ENCODE measurements around the gene BIRC5.
A peak's percentile ranks its signal among the peaks of the same experiment; 100 is the strongest.
"Not testable (repeated sequence)": the region's sequence is repeated elsewhere in the genome, so short reads cannot be mapped to it uniquely, and the experiment has no call there.

BIRC5 gene

GRCh38 chr17:78214016-78214705 lies at the start of gene BIRC5:
TSS of gene BIRC5 (plus strand) at chr17:78214253. CDS start at chr17:78214317, 64 bp downstream.
- Mint-ChIP-seq H3K9me3 (no peaks in the 10 kb centered on the region), H3K4me1 (no peaks in the 10 kb centered on the region), H3K36me3 (peaks cover 42% of the 10 kb centered on the region), H3K4me3 (peak within 1 kb of the TSS; percentile 81), H3K27ac (peak within 1 kb of the TSS; percentile 88)
- peak; percentile 100 for ATAC-seq
- peak; percentile 94 to 96 for DNase-seq (ENCODE audit: low spot score in 2 of 2)

GRCh38 chr17:78164748-78165607 lies 49.1 kb upstream of the BIRC5 start:
- Mint-ChIP-seq H3K27ac (no peak overlapping the region), H3K4me1 (peaks cover 14% of the 10 kb centered on the region), H3K9me3 (no peaks in the 10 kb centered on the region), H3K4me3 (no peak overlapping the region), H3K36me3 (peaks cover 18% of the 10 kb centered on the region)
- no peak for ATAC-seq
- DNase-seq (ENCODE audit: low spot score in 2 of 2): no peak

- no peak overlapping the region for H3K27ac Mint-ChIP-seq
- no peaks in the 10 kb centered on the region for H3K9me3 Mint-ChIP-seq
- H3K4me1 Mint-ChIP-seq: peaks cover 25% of the 10 kb centered on the region
- DNase-seq (ENCODE audit: low spot score in 2 of 2) (no peak), ATAC-seq (no peak)
- H3K4me3 Mint-ChIP-seq: no peak overlapping the region
- peaks cover 30% of the 10 kb centered on the region for H3K36me3 Mint-ChIP-seq
Measured at GRCh38 chr17:78166416-78166815, 47.6 kb upstream of the BIRC5 start.

GRCh38 chr17:78168242-78168902 lies 45.7 kb upstream of the BIRC5 start, which contains the start of gene SYNGR2:
TSS of gene SYNGR2 (plus strand) at chr17:78168581. CDS start at chr17:78168617, 36 bp downstream.
- Mint-ChIP-seq H3K36me3 (peaks cover 49% of the 10 kb centered on the region), H3K4me3 (peak within 1 kb of the TSS; percentile 69), H3K4me1 (peaks cover 45% of the 10 kb centered on the region), H3K27ac (peak within 1 kb of the TSS; percentile 94), H3K9me3 (no peaks in the 10 kb centered on the region)
- peak; percentile 89 for ATAC-seq
- DNase-seq (ENCODE audit: low spot score in 2 of 2): peak; percentile 89

- H3K36me3 Mint-ChIP-seq: peaks cover 57% of the 10 kb centered on the region
- peak overlapping the region; percentile 69 for H3K4me3 Mint-ChIP-seq
- ATAC-seq: peak; percentile 55
- peak in 1 of 2 donors; percentile 70 for DNase-seq (ENCODE audit: low spot score in 2 of 2)
- no peaks in the 10 kb centered on the region for H3K9me3 Mint-ChIP-seq
- peak overlapping the region; percentile 94 for H3K27ac Mint-ChIP-seq
- H3K4me1 Mint-ChIP-seq: peaks cover 53% of the 10 kb centered on the region
Measured at GRCh38 chr17:78168903-78169793, 44.9 kb upstream of the BIRC5 start.

GRCh38 chr17:78170692-78171590 lies 43.1 kb upstream of the BIRC5 start:
- DNase-seq (ENCODE audit: low spot score in 2 of 2) (no peak), ATAC-seq (no peak)
- H3K36me3 Mint-ChIP-seq: peaks cover 72% of the 10 kb centered on the region
- peak overlapping the region; percentile 69 for H3K4me3 Mint-ChIP-seq
- H3K4me1 Mint-ChIP-seq: peaks cover 57% of the 10 kb centered on the region
- H3K9me3 Mint-ChIP-seq: no peaks in the 10 kb centered on the region
- peak overlapping the region; percentile 94 for H3K27ac Mint-ChIP-seq

GRCh38 chr17:78171591-78172248 lies 42.3 kb upstream of the BIRC5 start:
- H3K9me3 Mint-ChIP-seq; DNase-seq (ENCODE audit: low spot score in 2 of 2); ATAC-seq: not testable (repeated sequence)
- Mint-ChIP-seq H3K4me1 (peaks cover 61% of the 10 kb centered on the region), H3K36me3 (peaks cover 79% of the 10 kb centered on the region), H3K27ac (peak overlapping the region; percentile 94), H3K4me3 (peak overlapping the region; percentile 69)

GRCh38 chr17:78172249-78173051 lies 41.6 kb upstream of the BIRC5 start:
- no peak for DNase-seq (ENCODE audit: low spot score in 2 of 2)
- H3K36me3 Mint-ChIP-seq: peaks cover 85% of the 10 kb centered on the region
- no peak for ATAC-seq
- peak overlapping the region; percentile 69 for H3K4me3 Mint-ChIP-seq
- H3K9me3 Mint-ChIP-seq: no peaks in the 10 kb centered on the region
- H3K27ac Mint-ChIP-seq: peak overlapping the region; percentile 94
- H3K4me1 Mint-ChIP-seq: peaks cover 66% of the 10 kb centered on the region

GRCh38 chr17:78173097-78173715 lies 40.8 kb upstream of the BIRC5 start:
- H3K9me3 Mint-ChIP-seq: no peaks in the 10 kb centered on the region
- DNase-seq (ENCODE audit: low spot score in 2 of 2) (no peak), ATAC-seq (peak; percentile 53)
- peaks cover 61% of the 10 kb centered on the region for H3K4me1 Mint-ChIP-seq
- H3K4me3 Mint-ChIP-seq: peak overlapping the region; percentile 69
- H3K36me3 Mint-ChIP-seq: peaks cover 92% of the 10 kb centered on the region
- peak overlapping the region; percentile 94 for H3K27ac Mint-ChIP-seq

- Mint-ChIP-seq H3K4me3 (no peak overlapping the region), H3K9me3 (no peaks in the 10 kb centered on the region), H3K27ac (peak overlapping the region; percentile 94), H3K36me3 (peaks cover 98% of the 10 kb centered on the region), H3K4me1 (peaks cover 59% of the 10 kb centered on the region)
- ATAC-seq (no peak), DNase-seq (ENCODE audit: low spot score in 2 of 2) (no peak)
Measured at GRCh38 chr17:78174346-78174869, 39.6 kb upstream of the BIRC5 start.

- Mint-ChIP-seq H3K4me3 (no peak overlapping the region), H3K4me1 (peaks cover 56% of the 10 kb centered on the region), H3K9me3 (no peaks in the 10 kb centered on the region), H3K27ac (no peak overlapping the region), H3K36me3 (peaks cover 98% of the 10 kb centered on the region)
- ATAC-seq (no peak), DNase-seq (ENCODE audit: low spot score in 2 of 2) (no peak)
Measured at GRCh38 chr17:78174870-78175642, 39.0 kb upstream of the BIRC5 start.

- ATAC-seq: no peak
- Mint-ChIP-seq H3K36me3 (peaks cover 98% of the 10 kb centered on the region), H3K4me3 (no peak overlapping the region), H3K4me1 (peaks cover 56% of the 10 kb centered on the region), H3K27ac (no peak overlapping the region), H3K9me3 (no peaks in the 10 kb centered on the region)
- no peak for DNase-seq (ENCODE audit: low spot score in 2 of 2)
Measured at GRCh38 chr17:78175643-78175981, 38.4 kb upstream of the BIRC5 start.

All from stimulated activated effector memory CD8-positive, alpha-beta T cell treated with anti-CD3 and anti-CD28 coated beads, Interleukin-12 subunit alpha, Interleukin-12 subunit beta, amount 100 ng/mL, for 72 hours (primary cell).